ENCODE results near the gene UBASH3B. TPM values are rescaled to one million over a fixed set of nuclear protein-coding genes. Genes with fewer than 3 reads are reported as not detected.

UBASH3B gene
- total and polyA plus RNA-seq, 9 donors, result 0.31 to 5.9 (median 1.8) TPM

GRCh38 chr11:122642971-122643370, 12.6 kb upstream of the UBASH3B start:
- Histone ChIP-seq H3K36me3 (no peaks in the 10 kb centered on the region), H3K27me3 (no peaks in the 10 kb centered on the region), H3K4me3 (no peak overlapping the region), H3K4me1 (ENCODE audit: insufficient read depth) (no peaks in the 10 kb centered on the region), H3K27ac (no peak overlapping the region), H3K9me3 (no peaks in the 10 kb centered on the region)
- no peak for DNase-seq
- WGBS, 3 donors, result 74 to 80% (median 80%) methylated on average over 6 of the region's 6 CpGs
- intact Hi-C loops (cut with DNase I), result no loop called here
- TF ChIP-seq POLR2A (IDR thresholded peaks at IDR 0.05) (no peak), CTCF (IDR thresholded peaks at IDR 0.05) (no peak), EP300 (IDR thresholded peaks at IDR 0.05) (no peak)

- WGBS, 3 donors, result 95 to 96% (median 95%) methylated on average over 5 of the region's 5 CpGs
- intact Hi-C loops (cut with DNase I), result no loop called here
- H3K27ac ChIP-seq, result no peak overlapping the region
These were observed 9.7 kb upstream of the UBASH3B start for GRCh38 chr11:122645847-122646246.

GRCh38 chr11:122646549-122647340, 8.8 kb upstream of the UBASH3B start:
- Histone ChIP-seq H3K27ac (no peak overlapping the region), H3K9me3 (no peaks in the 10 kb centered on the region), H3K36me3 (no peaks in the 10 kb centered on the region), H3K4me1 (ENCODE audit: insufficient read depth) (no peaks in the 10 kb centered on the region), H3K4me3 (no peak overlapping the region), H3K27me3 (no peaks in the 10 kb centered on the region)
- intact Hi-C loops (cut with DNase I), result no loop called here
- no peak for DNase-seq
- TF ChIP-seq CTCF (IDR thresholded peaks at IDR 0.05) (no peak), POLR2A (IDR thresholded peaks at IDR 0.05) (no peak), EP300 (IDR thresholded peaks at IDR 0.05) (no peak)
- WGBS, 3 donors, result 72 to 76% (median 73%) methylated on average over 6 of the region's 6 CpGs

More at GRCh38 chr11:122645847-122646246, 9.7 kb upstream of the UBASH3B start:
- Histone ChIP-seq H3K4me3 (no peak overlapping the region), H3K9me3 (no peaks in the 10 kb centered on the region), H3K4me1 (ENCODE audit: insufficient read depth) (no peaks in the 10 kb centered on the region), H3K36me3 (no peaks in the 10 kb centered on the region), H3K27me3 (no peaks in the 10 kb centered on the region)
- no peak for TF ChIP-seq CTCF (IDR thresholded peaks at IDR 0.05)
- no peak for TF ChIP-seq EP300 (IDR thresholded peaks at IDR 0.05)
- TF ChIP-seq POLR2A (IDR thresholded peaks at IDR 0.05), result no peak
- DNase-seq, result no peak

- no peak for DNase-seq
- TF ChIP-seq CTCF (IDR thresholded peaks at IDR 0.05) (no peak), POLR2A (IDR thresholded peaks at IDR 0.05) (no peak), EP300 (IDR thresholded peaks at IDR 0.05) (no peak)
- Histone ChIP-seq H3K36me3 (no peaks in the 10 kb centered on the region), H3K9me3 (no peaks in the 10 kb centered on the region), H3K27ac (no peak overlapping the region), H3K4me3 (no peak overlapping the region), H3K27me3 (no peaks in the 10 kb centered on the region), H3K4me1 (ENCODE audit: insufficient read depth) (no peaks in the 10 kb centered on the region)
- intact Hi-C loops (cut with DNase I), result no loop called here
These were observed 7.7 kb upstream of the UBASH3B start for GRCh38 chr11:122647736-122648275.
